Measurements from ENCODE around the gene CCDC127.
"Not testable (repeated sequence)": the region's sequence is repeated elsewhere in the genome, so short reads cannot be mapped to it uniquely, and the experiment has no call there.

Gene CCDC127

GRCh38 chr5:233426-233825, 15.5 kb upstream of the CCDC127 start:
- DNase-seq = not testable (repeated sequence)

- no peak for DNase-seq
Observed at GRCh38 chr5:231661-232060, 13.7 kb upstream of the CCDC127 start.

- no peak for DNase-seq
Observed at GRCh38 chr5:230711-231110, 12.8 kb upstream of the CCDC127 start.

GRCh38 chr5:228886-229285, 10.9 kb upstream of the CCDC127 start:
- DNase-seq = no peak

GRCh38 chr5:227375-227774, 9.4 kb upstream of the CCDC127 start:
- not testable (repeated sequence) for DNase-seq

GRCh38 chr5:225334-225733, 7.4 kb upstream of the CCDC127 start:
- no peak for DNase-seq

- DNase-seq = no peak
Observed at GRCh38 chr5:223791-224190, 5.8 kb upstream of the CCDC127 start.

GRCh38 chr5:222951-223715, 5.2 kb upstream of the CCDC127 start:
- not testable (repeated sequence) for DNase-seq

GRCh38 chr5:219991-220390, 2.0 kb upstream of the CCDC127 start:
- no peak for DNase-seq

GRCh38 chr5:219460-219863, 1.5 kb upstream of the CCDC127 start:
- DNase-seq = no peak

- DNase-seq = peak; percentile 74
Observed at GRCh38 chr5:218457-219291, 721 bp upstream of the CCDC127 start.

- not testable (repeated sequence) for DNase-seq
Observed at GRCh38 chr5:216076-216475, 1.9 kb downstream of the CCDC127 start.

- not testable (repeated sequence) for DNase-seq
Observed at GRCh38 chr5:215256-215655, 2.7 kb downstream of the CCDC127 start.

GRCh38 chr5:213803-214395, 4.1 kb downstream of the CCDC127 start:
- DNase-seq = no peak

- DNase-seq = no peak
Observed at GRCh38 chr5:208449-209114, 9.4 kb downstream of the CCDC127 start.

GRCh38 chr5:207599-207998, 10.4 kb downstream of the CCDC127 start:
- DNase-seq = no peak

- DNase-seq = no peak
Observed at GRCh38 chr5:206927-207536, 10.9 kb downstream of the CCDC127 start.

- DNase-seq = peak; percentile 51
Observed at GRCh38 chr5:206406-206805, 11.5 kb downstream of the CCDC127 start.

GRCh38 chr5:204966-205670, 12.8 kb downstream of the CCDC127 start:
- no peak for DNase-seq

GRCh38 chr5:204462-204861, 13.5 kb downstream of the CCDC127 start:
- no peak for DNase-seq

GRCh38 chr5:204001-204400, 14.0 kb downstream of the CCDC127 start:
- DNase-seq = no peak

All from islet precursor cell (in vitro differentiated cells).